Breast epithelium (tissue), 3 donors: ENCODE results near the gene JOSD2.

Source experiments
- CTCF ChIP-seq, 3 donors: fragments of 450-650 bp; IDR thresholded peaks; one replicate each; pipeline ENCODE4 v1.5.1; 2016 to 2017; ENCODE audit warnings: antibody characterized with exemption in 3 of 3, mild to moderate bottlenecking in 3 of 3, moderate library complexity in 3 of 3
- POLR2A ChIP-seq: fragments of 450-650 bp; IDR thresholded peaks from one replicate; pipeline ENCODE4 v1.6.1; 2016; ENCODE audit warnings: antibody characterized with exemption, mild to moderate bottlenecking, moderate library complexity
- POLR2AphosphoS5 ChIP-seq, 3 donors: sonication (generic); formaldehyde crosslinking; IDR thresholded peaks; one replicate each; pipeline ENCODE4 v1.6.1; 2017; ENCODE audit warnings: antibody characterized with exemption in 3 of 3

GRCh38 chr19:50555450-50556281 is 44.7 kb upstream of the JOSD2 start:
- TF ChIP-seq CTCF (IDR thresholded peaks at IDR 0.05) (no peak), POLR2A (no peak), POLR2AphosphoS5 (IDR thresholded peaks at IDR 0.05) (no peak)
